HG03097 (cell line): Measurements from ENCODE around the gene ADAMTS6.
"Not testable (repeated sequence)": the region's sequence is repeated elsewhere in the genome, so short reads cannot be mapped to it uniquely, and the experiment has no call there.

ENCODE experiments used
- ATAC-seq: cut with Tn5 transposase; IDR thresholded peaks from one replicate; pipeline ENCODE4 v1.9.1; 2021; ENCODE audit not compliant: unreplicated experiment, low FRiP score

Gene ADAMTS6, protein sequence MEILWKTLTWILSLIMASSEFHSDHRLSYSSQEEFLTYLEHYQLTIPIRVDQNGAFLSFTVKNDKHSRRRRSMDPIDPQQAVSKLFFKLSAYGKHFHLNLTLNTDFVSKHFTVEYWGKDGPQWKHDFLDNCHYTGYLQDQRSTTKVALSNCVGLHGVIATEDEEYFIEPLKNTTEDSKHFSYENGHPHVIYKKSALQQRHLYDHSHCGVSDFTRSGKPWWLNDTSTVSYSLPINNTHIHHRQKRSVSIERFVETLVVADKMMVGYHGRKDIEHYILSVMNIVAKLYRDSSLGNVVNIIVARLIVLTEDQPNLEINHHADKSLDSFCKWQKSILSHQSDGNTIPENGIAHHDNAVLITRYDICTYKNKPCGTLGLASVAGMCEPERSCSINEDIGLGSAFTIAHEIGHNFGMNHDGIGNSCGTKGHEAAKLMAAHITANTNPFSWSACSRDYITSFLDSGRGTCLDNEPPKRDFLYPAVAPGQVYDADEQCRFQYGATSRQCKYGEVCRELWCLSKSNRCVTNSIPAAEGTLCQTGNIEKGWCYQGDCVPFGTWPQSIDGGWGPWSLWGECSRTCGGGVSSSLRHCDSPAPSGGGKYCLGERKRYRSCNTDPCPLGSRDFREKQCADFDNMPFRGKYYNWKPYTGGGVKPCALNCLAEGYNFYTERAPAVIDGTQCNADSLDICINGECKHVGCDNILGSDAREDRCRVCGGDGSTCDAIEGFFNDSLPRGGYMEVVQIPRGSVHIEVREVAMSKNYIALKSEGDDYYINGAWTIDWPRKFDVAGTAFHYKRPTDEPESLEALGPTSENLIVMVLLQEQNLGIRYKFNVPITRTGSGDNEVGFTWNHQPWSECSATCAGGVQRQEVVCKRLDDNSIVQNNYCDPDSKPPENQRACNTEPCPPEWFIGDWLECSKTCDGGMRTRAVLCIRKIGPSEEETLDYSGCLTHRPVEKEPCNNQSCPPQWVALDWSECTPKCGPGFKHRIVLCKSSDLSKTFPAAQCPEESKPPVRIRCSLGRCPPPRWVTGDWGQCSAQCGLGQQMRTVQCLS (N-terminal part only)

DNA sequence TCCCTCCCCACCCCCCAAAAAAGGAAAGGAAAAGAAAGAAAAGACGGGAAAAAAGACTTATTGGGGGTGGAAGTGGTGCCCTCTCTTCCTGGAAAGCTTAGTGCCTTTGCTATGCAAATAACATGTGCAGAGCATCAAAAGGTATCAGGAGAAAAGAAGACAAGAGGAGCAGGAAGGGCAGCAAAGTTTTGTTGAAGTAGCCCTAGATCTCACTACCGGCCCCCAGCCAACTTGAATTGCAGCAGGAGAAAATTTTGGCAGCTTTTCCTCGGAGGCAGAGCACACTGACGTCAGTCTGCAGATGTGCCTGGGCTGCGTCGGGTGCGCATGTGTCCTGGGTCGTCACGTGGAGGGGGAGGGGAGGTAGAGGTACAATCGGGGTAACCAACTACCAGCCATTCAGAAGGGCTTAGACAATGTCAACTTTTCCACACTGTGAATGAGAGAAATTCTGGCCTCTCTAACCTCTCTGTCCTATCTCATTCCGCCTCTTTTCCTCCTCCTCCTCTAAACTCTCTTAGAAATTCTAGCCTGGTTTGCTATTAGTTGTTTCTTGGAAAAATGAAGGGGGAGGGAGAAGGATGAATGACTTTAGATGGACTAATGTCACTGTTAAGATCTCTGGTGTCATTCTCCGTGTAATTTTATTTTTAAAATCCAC lies at the start of gene ADAMTS6:
Gene ADAMTS6 (minus strand): TSS at position 286 of the 661 bp plus-strand sequence. CDS start 8,247 bp downstream, outside the sequence.
- ATAC-seq = peak; percentile 68

DNA sequence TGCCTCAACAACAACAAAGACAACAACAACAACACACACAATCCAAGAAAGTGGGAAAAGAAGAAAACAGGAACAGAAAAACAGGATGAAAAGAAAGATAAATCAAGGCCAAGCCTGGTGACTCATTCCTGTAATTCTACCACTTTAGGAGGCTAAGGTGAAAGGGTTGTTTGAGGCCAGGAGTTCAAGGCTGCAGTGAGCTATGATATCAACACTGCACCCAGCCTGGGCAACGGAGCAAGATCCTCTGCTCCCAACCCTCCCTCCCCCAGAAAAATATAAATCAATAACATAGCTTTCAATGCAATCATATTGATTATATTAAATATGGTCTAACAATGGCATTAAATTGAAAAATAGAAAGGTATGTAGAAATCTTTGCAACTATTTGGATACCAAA lies 49.2 kb upstream of the ADAMTS6 start:
- no peak for ATAC-seq

DNA sequence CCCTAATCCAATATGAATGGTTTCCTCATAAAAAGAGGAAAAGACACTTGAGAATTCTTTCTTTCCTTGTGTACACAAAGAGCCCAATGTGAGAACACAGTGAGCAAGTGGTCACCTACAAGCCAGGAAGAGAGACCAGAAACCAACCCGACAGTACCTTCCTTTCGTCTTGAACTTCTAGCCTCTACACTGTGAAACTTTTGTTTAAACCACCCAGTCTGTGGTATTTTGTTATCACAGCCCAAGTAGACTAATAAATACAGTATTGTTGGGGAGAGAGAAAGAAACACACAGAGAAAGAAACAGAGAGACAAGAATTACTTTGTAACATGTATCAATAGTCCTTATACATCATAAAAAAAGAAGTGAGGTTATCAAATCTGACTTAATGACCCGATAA lies 44.0 kb upstream of the ADAMTS6 start:
- no peak for ATAC-seq

DNA sequence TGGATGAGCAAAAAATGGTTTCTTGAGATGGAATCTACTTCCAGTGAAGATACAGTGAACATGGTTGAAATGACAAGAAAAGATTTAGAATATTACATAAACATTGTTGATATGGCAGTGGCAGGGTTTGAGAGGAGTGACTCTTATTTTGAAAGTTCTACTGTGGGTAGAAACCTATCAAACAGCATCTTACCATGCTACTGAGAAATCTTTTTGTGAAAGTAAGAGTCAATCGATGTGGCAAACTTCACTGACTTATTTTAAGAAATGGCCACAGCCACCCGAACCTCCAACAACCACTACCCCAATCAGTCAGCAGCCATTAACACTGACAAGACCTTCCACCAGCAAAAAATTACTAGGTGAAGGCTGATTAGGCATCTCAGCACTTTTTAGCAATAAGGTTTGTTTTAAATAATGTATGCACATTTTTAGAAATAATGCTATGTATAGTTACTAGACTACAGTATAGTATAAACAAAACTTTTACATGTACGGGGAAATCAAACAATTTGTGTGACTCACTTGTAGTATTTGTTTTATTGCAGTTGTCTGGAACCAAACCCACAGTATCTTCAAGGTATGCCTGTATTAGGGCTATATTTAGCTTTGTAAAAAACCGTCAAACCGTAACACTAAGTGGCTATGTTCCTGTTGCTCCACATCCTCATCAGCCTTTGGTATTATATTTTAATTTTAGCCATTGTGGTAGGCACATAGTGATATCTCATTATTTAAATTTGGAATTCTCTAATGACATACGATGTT lies 30.6 kb upstream of the ADAMTS6 start:
- ATAC-seq = no peak

DNA sequence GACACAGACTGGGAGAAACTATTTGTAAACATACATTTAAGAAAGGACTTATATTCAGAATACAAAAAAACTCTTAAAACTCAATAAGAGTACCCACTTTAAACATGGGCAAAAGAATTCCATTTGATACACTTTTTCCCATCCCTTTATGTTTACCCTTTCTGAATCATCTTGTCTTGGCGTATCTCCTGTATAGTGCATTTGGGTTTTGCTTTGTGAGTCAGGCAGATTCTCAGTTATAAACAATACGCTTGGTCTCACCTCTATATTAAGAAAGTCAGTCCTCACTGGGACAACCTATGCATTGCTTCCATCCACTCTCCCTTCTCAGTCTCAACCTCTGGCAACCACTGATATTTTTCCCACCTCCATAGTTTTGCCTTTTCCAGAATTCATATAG lies 27.3 kb upstream of the ADAMTS6 start:
- ATAC-seq = no peak

DNA sequence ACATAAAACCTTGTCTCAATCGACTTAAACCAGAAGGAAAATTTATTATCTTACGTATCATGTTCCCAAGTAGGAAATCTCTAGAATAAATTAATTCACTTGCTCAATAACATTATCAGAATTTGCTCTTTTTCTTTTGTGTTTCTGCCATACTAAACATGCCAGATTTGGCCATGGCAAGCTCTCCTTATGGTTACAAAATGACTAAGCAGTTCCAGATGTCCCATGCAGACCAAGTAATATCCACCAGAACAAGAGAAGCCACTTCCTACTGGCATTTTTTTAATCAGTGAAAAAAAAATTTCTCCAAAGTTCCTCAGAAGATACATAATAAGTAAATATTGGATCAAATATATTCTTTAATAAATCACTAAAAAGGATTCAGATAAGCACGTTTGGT lies 25.2 kb upstream of the ADAMTS6 start:
- ATAC-seq = no peak

DNA sequence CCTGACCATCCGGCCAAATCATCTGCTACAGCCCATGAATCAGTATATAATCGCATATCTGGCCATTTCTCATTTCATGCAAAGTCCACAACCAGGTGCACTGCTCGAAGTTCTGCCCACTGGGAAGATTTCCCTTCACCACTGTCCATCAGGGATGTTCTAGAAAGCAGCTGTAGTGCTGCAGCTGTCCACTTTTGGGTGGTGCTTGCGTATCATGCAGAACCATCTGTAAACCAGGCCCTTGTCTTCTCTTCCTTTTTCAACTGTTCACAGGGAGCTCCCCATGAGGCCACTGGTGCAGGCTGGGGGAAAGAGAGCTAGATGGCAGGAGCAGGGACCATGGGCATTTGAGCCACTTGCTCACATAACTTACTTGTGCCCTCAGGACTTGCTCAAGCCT lies 7.4 kb upstream of the ADAMTS6 start:
- no peak for ATAC-seq

DNA sequence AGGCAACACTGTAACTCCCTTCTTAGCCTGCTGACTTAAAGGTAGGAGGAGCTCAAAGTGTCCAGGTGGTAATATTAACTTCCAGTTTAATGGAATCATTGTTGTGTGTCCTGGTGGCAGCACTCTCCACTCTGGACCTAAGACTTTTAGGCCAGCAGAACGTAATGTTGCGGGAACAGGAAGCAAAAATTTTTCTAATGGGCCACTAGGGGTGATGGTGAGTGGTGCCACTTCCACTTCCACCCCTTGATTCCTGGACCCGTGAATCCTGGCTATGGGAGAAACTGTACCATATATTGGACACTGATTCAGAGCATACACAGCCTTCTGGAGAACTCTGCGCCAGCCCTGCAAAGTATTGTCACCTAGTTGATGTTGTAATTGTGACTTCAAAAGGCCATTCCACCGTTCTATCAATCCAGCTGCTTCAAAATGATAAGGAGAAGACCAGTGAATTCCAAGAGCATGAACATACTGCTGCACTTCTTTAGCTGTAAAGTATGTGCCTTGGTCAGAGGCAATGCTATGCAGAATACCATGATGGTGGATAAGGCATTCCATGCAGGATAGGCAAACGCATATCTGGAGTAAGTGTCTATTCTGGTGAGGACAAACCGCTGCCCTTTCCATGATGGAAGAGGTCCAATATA lies 6.4 kb upstream of the ADAMTS6 start:
- not testable (repeated sequence) for ATAC-seq

DNA sequence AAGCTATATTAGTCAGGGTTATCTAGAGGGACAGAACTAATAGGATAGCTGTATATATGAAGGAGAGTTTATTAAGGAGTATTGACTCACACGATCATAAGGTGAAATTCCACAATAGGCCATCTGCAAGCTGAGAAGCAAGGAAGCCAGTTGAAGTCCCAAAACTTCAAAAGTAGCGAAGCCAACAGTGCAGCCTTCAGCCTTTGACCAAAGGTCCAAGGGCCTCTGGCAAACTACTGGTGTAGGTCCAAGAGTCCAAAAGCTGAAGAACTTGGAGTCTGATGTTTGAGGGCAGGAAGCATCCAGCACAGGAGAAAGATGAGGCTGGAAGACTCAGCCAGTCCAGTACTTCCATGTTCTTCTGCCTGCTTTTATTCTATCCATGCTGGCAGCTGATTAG lies 5.1 kb upstream of the ADAMTS6 start:
- ATAC-seq = not testable (repeated sequence)

DNA sequence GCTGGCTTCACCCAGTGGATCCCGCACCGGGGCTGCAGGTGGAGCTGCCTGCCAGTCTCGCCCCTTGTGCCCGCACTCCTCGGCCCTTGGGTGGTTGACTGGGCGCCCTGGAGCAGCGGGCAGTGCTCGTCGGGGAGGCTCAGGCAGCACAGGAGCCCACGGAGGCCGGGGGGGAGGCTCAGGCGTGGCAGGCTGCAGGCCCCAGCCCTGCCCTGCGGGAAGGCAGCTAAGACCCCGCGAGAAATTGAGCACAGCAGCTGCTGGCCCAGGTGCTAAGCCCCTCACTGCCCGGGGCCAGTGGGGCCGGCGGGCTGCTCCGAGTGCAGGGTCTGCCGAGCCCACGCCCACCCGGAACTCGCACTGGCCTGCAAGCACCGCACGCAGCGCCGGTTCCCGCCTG lies 3.7 kb upstream of the ADAMTS6 start:
- ATAC-seq = no peak

DNA sequence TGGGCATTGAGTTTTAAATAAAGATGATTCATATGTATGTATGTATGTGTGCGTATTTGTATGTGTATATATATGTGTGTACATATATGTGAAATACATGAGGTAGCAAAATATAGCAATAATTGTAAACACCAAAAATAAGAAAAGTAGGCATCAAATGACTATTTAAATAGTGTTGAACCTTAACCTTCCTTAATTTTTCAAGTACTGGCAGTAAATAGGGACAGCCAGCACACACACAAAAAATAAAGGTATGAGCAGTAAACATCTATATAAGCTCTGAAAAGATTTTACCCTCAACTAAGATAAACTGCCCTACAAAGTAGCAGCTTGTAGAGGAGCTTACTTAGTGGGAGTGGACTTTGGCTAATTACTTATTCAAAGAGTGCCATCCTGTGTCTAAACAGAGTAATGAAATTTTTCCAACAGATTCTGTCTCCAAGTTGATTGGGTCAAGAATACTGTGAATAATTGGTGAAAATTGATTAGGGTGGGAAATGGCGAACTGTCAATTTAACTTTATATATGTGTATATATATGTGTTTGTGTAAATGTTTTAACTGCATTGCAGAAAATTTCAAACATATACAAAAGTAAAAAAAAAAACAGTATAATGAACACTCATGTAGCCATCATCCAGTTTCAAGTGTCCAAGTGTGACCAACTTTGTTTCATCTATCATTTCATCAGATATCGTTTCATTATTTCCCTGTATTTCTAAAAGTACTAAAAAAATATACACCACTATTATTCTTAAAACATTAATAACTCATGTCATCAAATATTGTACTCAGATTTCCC lies 2.0 kb upstream of the ADAMTS6 start:
- ATAC-seq = peak; percentile 58

DNA sequence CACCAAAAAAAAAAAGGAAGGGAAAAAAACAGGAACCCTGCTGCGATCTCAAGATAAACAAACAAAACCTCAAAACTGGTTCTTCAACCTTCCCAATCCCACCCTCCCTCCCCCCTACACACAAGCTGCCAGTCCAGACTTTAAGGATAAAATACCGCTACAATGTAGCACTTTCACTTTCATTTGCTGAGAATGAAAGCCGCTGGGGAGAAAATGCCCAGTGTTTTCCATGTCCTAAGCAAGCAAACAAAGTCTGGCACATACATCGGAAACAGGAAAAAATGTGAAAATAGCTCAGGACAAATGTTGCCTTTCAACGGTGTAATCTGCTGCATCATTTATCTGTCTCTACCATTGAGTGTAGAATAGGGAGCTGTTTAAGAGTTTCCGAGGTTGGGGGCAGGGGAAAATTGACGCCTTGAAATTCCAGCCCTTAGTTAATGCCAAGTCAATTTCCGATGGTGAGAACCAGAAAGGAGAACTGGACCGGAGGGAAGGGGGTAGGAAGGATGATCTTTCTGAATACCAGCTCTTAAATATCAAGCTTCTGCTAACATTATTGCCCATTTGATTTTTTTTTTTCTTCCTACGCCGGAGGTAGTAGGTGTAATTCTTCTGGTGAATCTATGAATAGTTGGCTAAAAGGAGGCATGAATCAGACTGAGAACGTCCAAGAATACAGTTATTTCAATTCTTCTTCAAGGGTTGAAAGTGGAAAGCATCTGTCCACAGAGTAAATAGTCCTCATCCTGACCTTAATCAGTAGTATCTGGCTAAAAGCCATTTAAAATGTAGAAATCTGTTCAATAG lies 1.2 kb upstream of the ADAMTS6 start:
- ATAC-seq = no peak

DNA sequence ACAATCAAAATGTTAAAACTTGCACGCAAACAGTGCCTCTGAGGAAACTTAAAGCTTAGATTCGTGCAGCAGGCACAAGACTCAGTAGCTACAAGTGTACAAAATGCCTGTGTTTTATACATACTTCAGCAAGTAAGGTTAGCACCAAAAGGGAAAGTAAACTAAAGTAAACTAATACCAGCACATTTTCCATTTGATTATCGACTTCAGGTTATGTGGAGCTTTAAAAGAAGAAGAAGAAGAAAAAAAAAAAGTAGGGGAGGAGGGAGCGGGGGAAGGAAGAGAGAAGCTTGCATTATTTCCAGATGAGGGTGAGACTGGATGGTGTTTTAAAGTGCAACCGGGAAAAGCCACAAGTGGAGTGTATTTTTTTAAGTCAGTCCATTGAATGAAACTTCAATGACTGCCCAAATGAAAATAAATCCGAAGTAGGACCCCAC lies 596 bp upstream of the ADAMTS6 start:
- ATAC-seq = no peak

DNA sequence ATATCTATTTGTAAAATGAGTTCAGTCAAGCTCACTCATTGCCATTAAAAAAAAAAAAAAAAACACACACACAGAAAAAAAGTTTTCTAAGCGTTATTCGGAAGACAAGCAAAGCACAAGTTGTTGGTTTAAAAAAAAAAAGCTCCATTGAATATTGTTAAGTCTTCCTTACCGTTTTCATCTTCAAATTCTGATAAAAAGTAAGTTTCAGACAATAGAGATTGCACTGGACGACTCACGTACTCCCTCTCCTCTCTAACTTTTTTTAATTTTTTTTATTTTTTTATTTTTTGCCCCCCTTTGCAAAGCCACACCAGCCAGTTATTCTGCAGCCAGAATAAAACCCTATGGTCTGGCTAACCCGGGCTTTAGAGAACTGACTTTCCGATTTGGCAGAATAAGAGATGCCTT lies 544 bp downstream of the ADAMTS6 start:
- ATAC-seq = no peak

DNA sequence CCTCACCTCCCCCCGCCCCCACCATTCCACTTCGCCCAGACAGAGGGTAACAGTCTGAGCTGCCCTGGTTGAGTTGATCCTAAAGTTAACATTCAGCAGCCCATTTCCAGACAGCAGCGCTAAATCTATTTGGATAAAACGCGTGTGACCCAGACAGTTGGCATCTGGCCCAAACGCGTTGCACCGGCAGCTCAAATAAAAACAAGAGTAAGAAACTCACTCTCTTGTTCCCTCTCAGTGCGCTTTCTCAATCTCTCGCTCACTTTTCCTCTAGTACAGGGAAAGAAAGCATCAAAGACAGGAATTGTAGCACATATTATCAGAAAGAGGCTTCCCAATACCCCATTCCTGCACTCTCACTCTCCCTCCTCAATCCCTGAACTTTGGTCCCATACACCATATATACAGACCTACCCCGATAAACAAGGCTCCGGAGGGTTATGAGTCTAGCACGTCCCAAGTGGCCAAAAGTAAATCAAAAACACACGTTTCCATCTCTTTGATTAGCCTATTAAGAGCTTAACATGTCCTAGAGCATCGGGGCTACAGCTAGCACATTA lies 1.3 kb downstream of the ADAMTS6 start:
- peak; percentile 33 for ATAC-seq

DNA sequence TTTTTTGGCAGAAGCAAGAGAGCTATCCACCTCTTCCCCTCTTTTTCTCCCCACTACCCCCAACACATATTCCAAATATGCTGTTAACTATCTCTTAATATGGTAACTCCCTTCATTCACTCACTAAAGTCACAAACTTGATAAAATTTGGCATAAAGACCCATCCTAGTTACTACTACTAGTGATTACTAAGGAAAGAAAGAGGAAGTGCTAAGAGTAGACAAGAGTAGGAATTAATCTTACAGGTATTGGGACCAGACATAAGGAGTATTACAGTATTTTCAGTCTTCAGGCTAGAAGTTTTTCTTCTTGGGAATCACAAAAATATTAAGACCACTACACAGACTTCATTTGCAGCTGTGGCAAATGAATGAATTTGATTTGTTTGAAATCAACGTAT lies 2.2 kb downstream of the ADAMTS6 start:
- ATAC-seq = no peak

DNA sequence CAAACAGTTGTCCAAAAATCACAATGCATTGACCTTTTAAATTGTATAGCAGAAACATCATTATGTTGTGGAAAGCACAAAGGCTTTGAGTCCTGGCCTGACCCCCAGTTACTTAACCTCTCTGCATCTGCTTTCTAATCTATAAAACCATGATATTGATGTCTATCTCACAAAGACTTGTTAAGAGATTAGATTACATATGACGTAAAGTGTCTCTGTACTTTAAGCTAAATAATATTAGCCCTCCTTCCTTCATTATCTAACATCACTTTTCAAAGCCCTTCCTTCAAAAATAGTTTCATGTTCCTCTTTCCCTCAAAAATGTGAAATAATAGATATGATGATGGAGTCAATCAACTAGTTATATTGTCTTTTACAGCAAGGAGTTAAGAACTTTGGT lies 3.4 kb downstream of the ADAMTS6 start:
- ATAC-seq = no peak

DNA sequence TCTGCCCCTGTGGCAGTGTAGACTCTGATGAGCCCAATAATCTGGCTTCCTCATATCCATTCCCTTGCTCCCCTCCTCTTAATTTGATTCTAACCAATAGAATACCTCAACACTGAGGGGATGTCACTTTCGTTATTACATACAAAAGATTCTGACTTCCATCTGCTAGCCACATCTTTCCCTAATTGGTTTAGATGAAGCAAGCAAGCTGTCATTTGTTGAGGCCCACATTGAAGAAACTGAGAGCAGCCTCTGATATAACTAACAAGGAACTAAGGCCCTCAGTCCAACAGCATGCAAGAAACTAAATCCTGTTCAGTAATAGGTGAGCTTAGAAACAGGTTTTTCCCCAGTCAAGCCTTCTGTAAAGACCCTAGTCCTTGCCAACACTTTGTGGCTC lies 5.8 kb downstream of the ADAMTS6 start:
- ATAC-seq = no peak
